Gastroesophageal sphincter (tissue), 3 donors: ENCODE data around the gene SLC9A7.

Experiments used
- POLR2A ChIP-seq, 2 donors: fragments of 450-650 bp; IDR thresholded peaks; one replicate each; pipeline ENCODE4 v1.6.1; 2017; ENCODE audit warnings: antibody characterized with exemption in 2 of 2, mild to moderate bottlenecking in 2 of 2, moderate library complexity in 1 of 2
- POLR2AphosphoS5 ChIP-seq: sonication (generic); formaldehyde crosslinking; IDR thresholded peaks from one replicate; pipeline ENCODE4 v1.6.1; 2017; ENCODE audit warnings: antibody characterized with exemption
- TF ChIP-seq, protein P1 (sequence below), 4 experiments: fragments of 200-600 bp in 2 of 4; fragments of 450-650 bp in 2 of 4; sonication (generic) in 1 of 4; IDR thresholded peaks; one replicate each; pipeline ENCODE4 v1.5.1; 2017 to 2019; ENCODE audit warnings: antibody characterized with exemption in 4 of 4, mild to moderate bottlenecking in 2 of 4, moderate library complexity in 2 of 4

DNA sequence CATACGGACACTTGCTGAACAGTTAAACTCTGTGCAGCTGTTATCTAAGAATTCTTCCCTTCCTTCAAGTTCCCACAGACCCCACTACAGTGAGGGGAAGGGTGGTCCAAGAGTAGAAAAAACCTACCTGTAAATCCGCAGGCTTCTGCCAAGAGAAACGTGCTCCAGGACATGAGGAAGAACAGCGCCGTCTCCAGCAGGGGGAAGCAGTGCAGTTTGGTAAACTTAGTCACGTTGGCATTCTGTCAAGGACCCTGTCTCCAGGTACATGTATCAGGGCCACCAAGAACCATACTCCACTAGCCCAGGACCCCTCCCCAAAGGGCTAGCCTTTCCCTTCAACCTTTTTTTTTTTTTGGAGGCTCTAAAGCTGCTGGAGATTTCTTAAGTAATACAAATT, 105.4 kb downstream of the SLC9A7 start:
- TF ChIP-seq, protein P1, sequence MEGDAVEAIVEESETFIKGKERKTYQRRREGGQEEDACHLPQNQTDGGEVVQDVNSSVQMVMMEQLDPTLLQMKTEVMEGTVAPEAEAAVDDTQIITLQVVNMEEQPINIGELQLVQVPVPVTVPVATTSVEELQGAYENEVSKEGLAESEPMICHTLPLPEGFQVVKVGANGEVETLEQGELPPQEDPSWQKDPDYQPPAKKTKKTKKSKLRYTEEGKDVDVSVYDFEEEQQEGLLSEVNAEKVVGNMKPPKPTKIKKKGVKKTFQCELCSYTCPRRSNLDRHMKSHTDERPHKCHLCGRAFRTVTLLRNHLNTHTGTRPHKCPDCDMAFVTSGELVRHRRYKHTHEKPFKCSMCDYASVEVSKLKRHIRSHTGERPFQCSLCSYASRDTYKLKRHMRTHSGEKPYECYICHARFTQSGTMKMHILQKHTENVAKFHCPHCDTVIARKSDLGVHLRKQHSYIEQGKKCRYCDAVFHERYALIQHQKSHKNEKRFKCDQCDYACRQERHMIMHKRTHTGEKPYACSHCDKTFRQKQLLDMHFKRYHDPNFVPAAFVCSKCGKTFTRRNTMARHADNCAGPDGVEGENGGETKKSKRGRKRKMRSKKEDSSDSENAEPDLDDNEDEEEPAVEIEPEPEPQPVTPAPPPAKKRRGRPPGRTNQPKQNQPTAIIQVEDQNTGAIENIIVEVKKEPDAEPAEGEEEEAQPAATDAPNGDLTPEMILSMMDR (IDR thresholded peaks at IDR 0.05), result no peak
- no peak for TF ChIP-seq POLR2AphosphoS5
- no peak for TF ChIP-seq POLR2A (IDR thresholded peaks at IDR 0.05)
